Urothelium cell line (cell line): ENCODE results near the gene RASA1.

Source experiments
- DNase-seq: peaks from one replicate; pipeline ENCODE4 v3.0.0; 2011; ENCODE audit warnings: low spot score, mixed read lengths
- FAIRE-seq: peaks from 2 replicates; lab custom pipeline; 2011; peaks lifted over from hg19 to GRCh38; lab: Jason Lieb, UNC

The RASA1 gene

GRCh38 chr5:87400305-87400899 lies 132.7 kb downstream of the RASA1 start:
- DNase-seq (peak; percentile 32), FAIRE-seq (no peak)

DNA sequence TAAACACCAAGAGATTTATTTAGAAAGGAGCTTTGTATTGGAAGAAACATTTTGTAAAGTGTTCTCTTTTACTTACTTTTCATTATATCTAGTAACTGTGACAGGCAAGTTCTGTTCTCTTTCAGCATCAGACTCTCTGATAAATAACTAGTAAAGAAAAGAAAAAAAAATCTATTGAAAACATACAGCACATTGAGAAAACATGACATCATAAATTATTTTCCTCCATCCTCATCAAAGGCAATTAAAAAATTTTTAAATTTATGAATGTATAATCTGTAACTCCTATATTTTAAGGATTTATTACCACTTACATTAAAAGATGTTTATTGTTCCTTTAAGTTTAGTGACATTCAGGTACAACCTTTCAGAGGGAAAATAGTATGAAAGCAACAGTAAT lies 133.9 kb downstream of the RASA1 start:
- no peak for DNase-seq
- FAIRE-seq: no peak

DNA sequence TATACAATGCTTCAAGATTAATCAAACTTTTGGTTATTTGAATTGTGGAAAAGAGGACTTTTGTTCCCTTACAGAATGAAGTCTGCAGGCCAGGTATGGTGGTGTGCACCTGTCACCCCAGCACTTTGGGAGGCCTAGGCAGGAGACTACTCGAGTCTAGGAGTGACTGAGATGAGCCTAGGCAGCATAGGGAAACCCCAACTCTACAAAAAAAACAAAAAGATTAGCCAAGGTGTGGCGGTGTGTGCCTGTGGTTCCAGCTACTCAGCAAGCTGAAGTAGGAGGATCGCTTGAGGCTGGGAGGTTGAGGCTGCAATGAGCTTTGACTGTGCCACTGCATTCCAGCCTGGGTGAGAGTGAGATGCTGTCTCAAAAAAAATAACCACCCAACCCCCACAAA lies 135.7 kb downstream of the RASA1 start:
- no peak for DNase-seq
- no peak for FAIRE-seq

DNA sequence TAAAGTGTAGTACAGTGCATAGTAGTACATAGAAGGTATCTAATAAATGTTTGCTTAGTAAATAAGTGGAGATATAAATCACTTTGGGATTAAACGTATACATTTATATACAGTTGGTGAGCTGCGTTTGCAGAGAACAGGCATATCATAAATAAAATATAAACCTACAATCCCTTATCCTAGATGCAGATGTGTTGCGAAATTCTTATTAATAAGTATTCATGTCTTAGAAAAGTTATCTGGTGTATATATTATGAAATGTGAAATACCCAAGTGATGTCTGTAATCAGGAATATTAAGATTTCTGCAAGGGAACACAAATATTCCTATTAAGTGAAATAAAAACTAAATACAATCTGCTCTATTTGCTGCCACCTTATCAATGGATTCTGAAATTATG lies 136.2 kb downstream of the RASA1 start:
- no peak for FAIRE-seq
- no peak for DNase-seq

GRCh38 chr5:87404359-87404758 lies 136.7 kb downstream of the RASA1 start:
- DNase-seq: no peak
- FAIRE-seq: no peak

DNA sequence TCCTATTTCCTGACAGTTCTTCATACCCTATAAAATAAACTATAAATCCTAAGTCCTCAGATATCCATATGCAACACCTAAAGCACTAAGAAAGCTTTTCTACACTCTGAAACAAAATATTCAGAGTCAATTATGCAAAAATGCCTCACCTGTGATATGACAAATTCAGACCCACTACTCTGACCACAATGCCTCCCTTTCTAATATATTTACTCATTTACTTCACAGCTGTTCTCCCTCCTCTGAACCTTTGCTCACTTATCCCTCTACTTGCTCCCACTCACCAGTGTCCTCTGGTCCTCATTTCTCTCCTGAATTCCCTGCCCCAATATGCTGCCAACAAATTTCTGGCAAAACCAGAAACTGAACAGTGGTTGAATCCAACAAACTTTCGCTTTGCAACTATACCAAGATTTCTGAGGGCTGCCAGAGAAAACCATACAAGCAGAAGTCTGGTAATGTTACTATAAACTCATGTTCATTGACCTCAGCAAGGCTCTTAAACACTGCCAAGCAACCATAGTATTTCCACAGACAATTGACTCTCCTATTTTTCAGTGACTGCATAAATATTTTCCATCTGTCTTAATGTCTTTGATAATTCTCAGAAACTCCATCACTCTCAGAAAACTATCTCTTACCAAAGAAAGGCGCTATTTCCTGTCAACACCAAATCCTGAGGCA lies 137.9 kb downstream of the RASA1 start:
- DNase-seq (no peak), FAIRE-seq (no peak)

DNA sequence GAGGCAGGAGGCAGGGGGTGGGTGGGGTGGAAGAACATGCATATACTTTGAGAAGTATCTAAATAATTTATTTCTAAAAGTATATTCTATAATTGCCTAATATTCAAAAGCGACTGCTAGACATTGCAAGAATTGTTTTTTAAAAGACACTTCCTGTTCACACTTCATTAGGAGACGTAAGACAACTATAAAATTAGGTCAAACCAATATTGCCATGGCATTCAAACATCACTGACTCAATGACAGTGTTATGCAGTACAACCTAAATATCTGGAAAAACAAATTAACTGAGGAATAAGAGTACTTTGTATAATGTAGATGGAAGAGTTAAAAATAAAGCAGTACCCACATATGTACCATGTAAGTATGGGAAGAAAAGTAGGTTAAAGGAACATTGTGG lies 140.5 kb downstream of the RASA1 start:
- DNase-seq: no peak
- FAIRE-seq: no peak

DNA sequence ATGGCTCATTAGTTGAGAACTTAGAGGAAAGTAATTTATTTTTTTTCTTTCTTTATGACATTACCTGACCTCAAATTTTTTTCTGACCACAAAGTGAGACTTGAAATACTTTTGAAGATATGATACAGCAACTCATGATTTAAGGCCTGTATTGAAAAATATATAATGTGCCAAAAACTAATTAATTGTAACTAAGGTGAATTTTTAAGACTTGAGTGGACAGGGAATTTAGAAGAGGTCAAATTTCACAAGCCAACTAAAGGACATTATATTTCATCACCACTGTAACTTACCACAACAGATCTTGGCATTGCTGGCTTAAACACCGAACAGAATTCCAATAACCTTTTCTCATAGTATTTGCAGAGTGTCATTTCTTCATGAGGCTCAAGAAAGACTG lies 143.2 kb downstream of the RASA1 start:
- DNase-seq (no peak), FAIRE-seq (no peak)

DNA sequence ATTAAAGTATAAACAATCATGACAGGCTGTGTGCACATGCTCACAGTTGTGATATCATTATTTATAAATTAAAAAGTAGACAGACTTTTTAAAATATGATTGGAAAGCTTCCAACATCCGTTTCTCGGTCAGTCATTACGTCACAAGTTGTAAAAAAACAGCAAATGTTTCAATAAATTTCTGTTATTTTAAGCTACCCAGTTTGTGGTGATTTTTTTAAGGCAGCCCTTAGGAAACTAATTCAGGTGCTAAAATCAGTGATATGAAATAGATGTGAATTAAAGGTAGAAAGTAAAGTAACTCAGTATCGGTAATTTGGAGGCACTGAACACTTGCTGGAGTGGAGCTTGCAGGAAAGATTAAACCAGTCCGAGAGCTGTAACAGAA lies 143.9 kb downstream of the RASA1 start:
- DNase-seq (no peak), FAIRE-seq (no peak)

- DNase-seq: peak; percentile 8
Measured at GRCh38 chr5:87411973-87412629, 144.4 kb downstream of the RASA1 start.

DNA sequence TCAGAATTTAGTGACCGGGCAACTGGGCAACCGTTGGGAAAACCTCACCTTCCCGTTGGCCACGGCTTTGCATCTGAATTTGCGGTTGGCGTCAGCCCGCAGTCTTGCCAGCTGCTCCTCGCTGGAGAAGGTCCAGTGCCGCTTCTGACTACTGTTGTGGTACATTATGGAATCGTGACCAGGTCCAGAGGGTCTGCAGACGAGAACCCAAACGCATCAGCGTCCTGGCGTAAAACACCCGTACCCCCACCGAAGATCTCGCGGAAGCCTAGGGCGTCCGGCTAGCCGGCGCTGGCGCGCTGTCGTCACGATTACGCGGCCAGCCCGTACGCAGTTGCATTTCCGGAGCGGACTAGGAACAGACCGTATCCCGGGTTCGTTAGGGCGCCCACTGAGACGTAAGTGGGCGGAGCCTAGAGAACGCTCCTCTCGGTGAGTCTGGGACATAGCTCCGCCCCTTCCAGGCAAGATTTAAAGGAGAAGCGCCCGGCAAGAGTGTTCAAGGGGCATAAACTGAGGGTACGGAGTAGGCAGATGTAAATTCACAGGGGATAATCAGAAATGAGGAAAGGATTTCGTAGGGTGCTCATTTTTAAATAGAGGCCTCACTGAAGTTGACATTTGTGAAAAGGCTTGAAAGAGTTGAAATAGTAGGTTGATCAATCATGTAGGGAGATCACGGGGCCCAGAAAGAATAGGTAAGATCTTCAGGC lies 145.1 kb downstream of the RASA1 start, which contains the start of gene CCNH:
Gene CCNH, minus strand, starts transcription at position 301 of the 713 bp plus-strand sequence. Its CDS starts 136 bp downstream, at position 165.
- DNase-seq (peak; percentile 97), FAIRE-seq (no peak)

More at GRCh38 chr5:87411973-87412629, 144.4 kb downstream of the RASA1 start:
- FAIRE-seq: peak; percentile 32

GRCh38 chr5:87413343-87413645 lies 145.6 kb downstream of the RASA1 start:
- DNase-seq (peak; percentile 6), FAIRE-seq (no peak)

DNA sequence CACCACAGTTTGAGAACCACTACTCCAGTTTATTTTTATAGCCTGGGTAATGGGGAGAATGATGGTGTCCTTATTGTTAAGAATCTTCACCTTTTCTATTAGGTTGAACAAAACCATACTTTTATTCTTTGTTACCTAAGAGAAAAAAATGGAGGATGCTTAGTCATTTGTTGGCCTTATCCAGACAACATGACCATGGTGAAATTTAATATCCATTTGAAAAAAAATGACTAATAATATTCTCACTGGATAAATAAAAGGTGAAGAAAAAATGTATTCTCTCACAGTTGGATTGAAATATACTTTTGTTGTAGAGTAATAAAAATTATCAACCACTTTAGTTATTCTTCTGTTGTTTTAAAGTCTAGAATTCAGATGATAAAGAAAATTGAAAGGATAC lies 150.8 kb downstream of the RASA1 start:
- no peak for FAIRE-seq
- no peak for DNase-seq

- FAIRE-seq (no peak), DNase-seq (no peak)
Measured at GRCh38 chr5:87421307-87421706, 153.6 kb downstream of the RASA1 start.

GRCh38 chr5:87423755-87424154 lies 156.1 kb downstream of the RASA1 start:
- FAIRE-seq (no peak), DNase-seq (no peak)

DNA sequence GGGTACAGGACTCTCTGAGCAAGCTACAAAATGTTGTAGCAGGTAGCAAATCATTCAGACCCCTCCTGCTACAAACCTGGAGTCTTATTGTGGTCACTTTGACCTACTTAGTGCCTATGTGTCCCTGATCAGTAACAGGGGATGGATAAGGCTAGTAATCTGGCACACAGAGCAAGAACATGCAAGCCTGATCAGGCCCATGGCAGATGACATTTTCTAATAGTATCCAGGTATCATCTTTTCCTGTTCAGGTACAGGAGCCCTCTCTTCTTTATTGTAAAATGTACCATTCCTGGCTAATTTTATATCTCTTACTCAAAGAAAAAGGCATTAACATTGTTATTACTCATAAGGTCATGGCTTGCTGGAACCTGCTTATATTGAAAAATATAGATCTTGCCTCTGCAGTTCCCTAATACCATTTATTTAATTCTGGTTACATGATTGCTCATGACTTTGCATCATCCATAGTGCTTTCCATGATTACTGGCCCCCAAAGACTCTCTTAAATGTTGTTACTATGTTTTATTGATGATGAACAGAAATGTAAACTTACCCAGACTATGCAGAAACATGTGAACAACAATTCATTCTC lies 163.3 kb downstream of the RASA1 start:
- no peak for FAIRE-seq
- no peak for DNase-seq

DNA sequence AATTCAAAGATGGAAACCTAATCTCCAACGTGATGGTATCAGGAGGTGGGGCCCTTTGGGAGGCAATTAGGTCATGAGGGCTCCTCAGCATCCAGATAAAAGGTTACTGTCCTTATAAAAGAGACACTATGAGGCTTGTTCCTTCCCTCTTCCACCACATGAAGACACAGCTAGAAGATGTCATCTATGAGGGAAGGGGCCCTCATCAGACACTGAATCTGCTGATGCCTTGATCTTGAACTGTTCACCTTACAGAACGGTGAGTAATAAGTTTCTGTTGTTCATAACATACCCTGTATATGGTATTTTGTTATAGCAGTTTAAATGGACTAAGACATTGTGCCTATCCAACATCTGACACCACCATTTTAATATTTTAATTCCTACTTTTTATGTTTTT lies 164.8 kb downstream of the RASA1 start:
- FAIRE-seq (no peak), DNase-seq (no peak)

DNA sequence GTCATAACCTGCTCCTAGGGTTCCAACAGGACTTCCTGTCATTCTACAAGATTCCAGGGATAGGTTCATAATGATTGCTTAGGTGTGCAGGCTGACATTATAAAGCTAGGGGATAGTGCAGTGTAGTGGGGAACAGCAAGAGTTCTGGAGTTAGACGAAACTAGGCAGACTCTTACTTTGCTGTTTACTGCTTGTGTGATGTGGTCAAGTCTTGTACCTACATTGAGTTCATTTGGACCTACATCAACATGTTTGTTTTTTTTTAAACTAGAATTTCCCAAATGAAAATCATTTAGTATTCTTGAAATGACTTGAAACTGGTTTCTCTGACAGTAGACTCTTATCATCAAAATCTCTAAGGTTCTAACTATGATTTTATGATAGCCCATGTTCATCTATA lies 166.3 kb downstream of the RASA1 start:
- no peak for DNase-seq
- FAIRE-seq: no peak

GRCh38 chr5:87434461-87434860 lies 166.8 kb downstream of the RASA1 start:
- FAIRE-seq: no peak
- DNase-seq: no peak

DNA sequence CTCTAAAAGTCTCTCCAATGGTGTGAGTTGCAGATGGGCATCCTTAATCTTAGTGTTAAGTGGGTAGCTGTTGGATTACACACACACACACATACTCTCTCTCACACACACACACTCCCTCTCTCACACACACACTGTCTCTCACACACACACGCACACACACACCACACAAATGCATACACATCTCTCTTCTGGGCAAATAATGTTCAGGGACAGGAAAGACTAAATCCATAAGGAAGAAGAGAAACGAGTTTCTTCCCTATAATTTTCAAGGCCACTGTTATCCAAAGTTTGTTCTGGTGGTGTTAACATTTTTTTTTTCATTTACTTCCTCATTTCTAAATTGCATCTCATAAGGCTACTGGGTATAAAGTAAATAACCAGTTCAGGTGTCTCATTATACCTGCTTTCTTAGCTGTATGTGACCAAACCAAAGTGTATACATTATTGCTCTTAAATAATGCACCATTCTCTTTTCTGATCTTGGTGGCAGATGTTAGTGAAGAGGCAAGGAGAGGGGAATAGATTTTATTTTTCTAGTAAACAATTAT lies 167.5 kb downstream of the RASA1 start:
- DNase-seq (no peak), FAIRE-seq (no peak)

DNA sequence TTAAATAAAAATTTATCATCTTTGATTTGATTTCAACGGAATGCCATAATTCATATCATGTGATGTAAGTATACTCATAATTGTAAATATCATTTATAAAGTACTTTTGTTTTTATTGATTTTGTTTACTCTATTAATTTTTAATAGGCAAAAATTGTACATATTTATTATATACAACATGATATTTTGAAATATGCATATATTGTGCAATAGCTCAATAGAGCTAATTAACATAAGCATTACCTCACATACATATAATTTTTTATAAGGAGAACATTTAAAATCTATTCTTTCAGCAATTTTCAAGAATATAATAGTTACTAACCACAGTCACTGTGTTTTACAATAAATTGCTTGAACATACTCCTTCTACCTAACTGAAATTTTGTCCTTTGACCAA lies 170.0 kb downstream of the RASA1 start:
- FAIRE-seq (no peak), DNase-seq (no peak)
